ENCODE measurements around the gene ARCN1.
"Not testable (repeated sequence)": the region's sequence is repeated elsewhere in the genome, so short reads cannot be mapped to it uniquely, and the experiment has no call there.

ARCN1 gene

DNA sequence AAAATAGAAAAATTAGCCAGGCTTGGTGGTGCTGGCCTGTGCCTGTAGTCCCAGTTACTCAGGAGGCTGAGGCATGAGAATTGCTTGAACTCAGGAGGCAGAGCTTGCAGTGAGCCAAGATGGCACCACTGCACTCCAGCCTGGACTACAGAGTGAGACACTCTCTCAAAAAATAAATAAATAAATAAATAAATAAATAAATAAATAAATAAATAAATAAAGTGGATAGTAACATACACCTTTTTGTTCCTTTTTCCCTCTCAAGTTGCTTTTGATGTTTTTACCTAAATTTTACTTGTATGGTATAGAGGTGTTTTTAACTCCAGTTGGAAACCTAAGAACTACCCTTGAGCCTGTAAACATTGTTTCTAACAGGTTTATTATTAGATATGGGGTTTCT lies 5.8 kb downstream of the ARCN1 start:
- H3K36me3 ChIP-seq (ENCODE audit: control insufficient read depth, insufficient read depth, low read length), result peaks cover 19% of the 10 kb centered on the region
- not testable (repeated sequence) for H3K27me3 ChIP-seq (ENCODE audit: control insufficient read depth, insufficient read depth, low read length); H3K27ac ChIP-seq (ENCODE audit: low read depth, low read length); H3K4me1 ChIP-seq (ENCODE audit: control insufficient read depth, insufficient read depth, low read length); H3K9ac ChIP-seq (ENCODE audit: low read depth, low read length); H3K4me3 ChIP-seq (ENCODE audit: low read depth, low read length); H3K9me3 ChIP-seq (ENCODE audit: control insufficient read depth, insufficient read depth, low read length)

DNA sequence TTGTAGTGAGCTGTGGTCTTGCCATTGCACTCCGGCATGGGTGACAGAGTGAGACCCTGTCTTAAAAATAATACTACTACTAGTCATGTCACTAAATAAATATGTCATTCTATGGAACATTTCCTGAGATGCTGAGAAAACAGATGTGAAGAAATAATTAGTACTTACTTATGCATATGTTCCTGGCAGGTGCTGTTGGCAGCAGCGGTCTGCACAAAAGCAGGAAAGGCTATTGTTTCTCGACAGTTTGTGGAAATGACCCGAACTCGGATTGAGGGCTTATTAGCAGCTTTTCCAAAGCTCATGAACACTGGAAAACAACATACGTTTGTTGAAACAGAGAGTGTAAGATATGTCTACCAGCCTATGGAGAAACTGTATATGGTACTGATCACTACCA lies 8.8 kb downstream of the ARCN1 start:
- Histone ChIP-seq H3K27ac (ENCODE audit: low read depth, low read length) (no peak overlapping the region), H3K9ac (ENCODE audit: low read depth, low read length) (no peak overlapping the region), H3K27me3 (ENCODE audit: control insufficient read depth, insufficient read depth, low read length) (no peaks in the 10 kb centered on the region), H3K4me3 (ENCODE audit: low read depth, low read length) (no peak overlapping the region), H3K9me3 (ENCODE audit: control insufficient read depth, insufficient read depth, low read length) (no peaks in the 10 kb centered on the region), H3K36me3 (ENCODE audit: control insufficient read depth, insufficient read depth, low read length) (peaks cover 49% of the 10 kb centered on the region), H3K4me1 (ENCODE audit: control insufficient read depth, insufficient read depth, low read length) (no peaks in the 10 kb centered on the region)

- Histone ChIP-seq H3K4me3 (ENCODE audit: low read depth, low read length) (no peak overlapping the region), H3K27ac (ENCODE audit: low read depth, low read length) (no peak overlapping the region), H3K9ac (ENCODE audit: low read depth, low read length) (no peak overlapping the region), H3K27me3 (ENCODE audit: control insufficient read depth, insufficient read depth, low read length) (no peaks in the 10 kb centered on the region), H3K36me3 (ENCODE audit: control insufficient read depth, insufficient read depth, low read length) (peaks cover 96% of the 10 kb centered on the region), H3K9me3 (ENCODE audit: control insufficient read depth, insufficient read depth, low read length) (no peaks in the 10 kb centered on the region), H3K4me1 (ENCODE audit: control insufficient read depth, insufficient read depth, low read length) (no peaks in the 10 kb centered on the region)
Observed at GRCh38 chr11:118587952-118588351, 15.7 kb downstream of the ARCN1 start.

DNA sequence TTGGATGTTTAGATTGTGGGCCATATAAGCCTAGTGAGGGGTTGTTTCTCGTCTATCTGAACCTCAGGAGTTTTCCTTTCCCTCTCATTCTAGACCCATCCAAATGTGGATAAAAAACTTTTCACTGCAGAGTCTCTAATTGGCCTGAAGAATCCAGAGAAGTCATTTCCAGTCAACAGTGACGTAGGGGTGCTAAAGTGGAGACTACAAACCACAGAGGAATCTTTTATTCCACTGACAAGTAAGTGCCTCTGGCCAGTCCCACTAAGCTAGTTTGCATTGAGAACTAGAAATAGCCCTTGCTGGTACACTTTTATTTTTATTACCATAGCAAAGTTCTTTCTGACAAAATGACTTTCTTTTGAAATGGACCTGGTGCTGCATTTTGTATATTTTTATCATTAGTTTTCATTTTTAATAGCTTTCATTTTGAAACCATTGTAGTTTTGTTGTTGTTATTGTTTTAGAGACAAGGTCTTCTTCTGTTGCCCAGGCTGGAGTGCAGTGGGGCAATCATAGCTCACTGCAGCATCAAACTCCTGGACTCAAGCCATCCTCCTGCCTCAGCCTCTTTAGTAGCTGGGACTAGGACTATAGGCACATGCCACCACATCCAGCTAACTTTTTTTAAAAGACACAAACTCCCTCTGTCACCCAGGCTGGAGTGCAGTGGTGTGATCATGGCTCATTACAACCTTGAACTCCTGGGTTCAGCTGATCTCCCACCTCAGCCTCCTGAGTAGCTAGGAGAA lies 20.6 kb downstream of the ARCN1 start:
- no peak overlapping the region for H3K27ac ChIP-seq (ENCODE audit: low read depth, low read length)
- no peak overlapping the region for H3K9ac ChIP-seq (ENCODE audit: low read depth, low read length)
- peaks cover 88% of the 10 kb centered on the region for H3K36me3 ChIP-seq (ENCODE audit: control insufficient read depth, insufficient read depth, low read length)
- no peaks in the 10 kb centered on the region for H3K9me3 ChIP-seq (ENCODE audit: control insufficient read depth, insufficient read depth, low read length)
- H3K4me1 ChIP-seq (ENCODE audit: control insufficient read depth, insufficient read depth, low read length), result no peaks in the 10 kb centered on the region
- no peak overlapping the region for H3K4me3 ChIP-seq (ENCODE audit: low read depth, low read length)
- no peaks in the 10 kb centered on the region for H3K27me3 ChIP-seq (ENCODE audit: control insufficient read depth, insufficient read depth, low read length)

- not testable (repeated sequence) for H3K27ac ChIP-seq (ENCODE audit: low read depth, low read length); H3K4me1 ChIP-seq (ENCODE audit: control insufficient read depth, insufficient read depth, low read length); H3K27me3 ChIP-seq (ENCODE audit: control insufficient read depth, insufficient read depth, low read length); H3K9ac ChIP-seq (ENCODE audit: low read depth, low read length); H3K4me3 ChIP-seq (ENCODE audit: low read depth, low read length); H3K9me3 ChIP-seq (ENCODE audit: control insufficient read depth, insufficient read depth, low read length)
- peaks cover 86% of the 10 kb centered on the region for H3K36me3 ChIP-seq (ENCODE audit: control insufficient read depth, insufficient read depth, low read length)
Observed at GRCh38 chr11:118594984-118595383, 22.8 kb downstream of the ARCN1 start.

- H3K27ac ChIP-seq (ENCODE audit: low read depth, low read length), result no peak overlapping the region
- peaks cover 85% of the 10 kb centered on the region for H3K36me3 ChIP-seq (ENCODE audit: control insufficient read depth, insufficient read depth, low read length)
- no peak overlapping the region for H3K9ac ChIP-seq (ENCODE audit: low read depth, low read length)
- H3K9me3 ChIP-seq (ENCODE audit: control insufficient read depth, insufficient read depth, low read length), result no peaks in the 10 kb centered on the region
- no peaks in the 10 kb centered on the region for H3K4me1 ChIP-seq (ENCODE audit: control insufficient read depth, insufficient read depth, low read length)
- no peaks in the 10 kb centered on the region for H3K27me3 ChIP-seq (ENCODE audit: control insufficient read depth, insufficient read depth, low read length)
- no peak overlapping the region for H3K4me3 ChIP-seq (ENCODE audit: low read depth, low read length)
Observed at GRCh38 chr11:118596224-118597146, 24.3 kb downstream of the ARCN1 start.

DNA sequence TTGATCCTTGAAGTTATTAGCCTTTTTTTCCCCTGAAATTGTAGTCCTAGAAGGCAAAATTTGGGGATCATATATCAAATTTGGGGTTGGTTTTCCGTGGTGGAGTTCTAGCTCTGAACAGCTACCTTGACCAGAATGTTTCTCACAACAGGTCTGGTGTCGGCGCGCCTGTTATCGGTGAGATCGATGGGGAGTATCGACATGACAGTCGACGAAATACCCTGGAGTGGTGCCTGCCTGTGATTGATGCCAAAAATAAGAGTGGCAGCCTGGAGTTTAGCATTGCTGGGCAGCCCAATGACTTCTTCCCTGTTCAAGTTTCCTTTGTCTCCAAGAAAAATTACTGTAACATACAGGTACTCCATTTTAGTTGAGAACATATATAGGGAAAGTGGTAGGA lies 25.3 kb downstream of the ARCN1 start:
- Histone ChIP-seq H3K36me3 (ENCODE audit: control insufficient read depth, insufficient read depth, low read length) (peaks cover 86% of the 10 kb centered on the region), H3K9me3 (ENCODE audit: control insufficient read depth, insufficient read depth, low read length) (no peaks in the 10 kb centered on the region), H3K27me3 (ENCODE audit: control insufficient read depth, insufficient read depth, low read length) (no peaks in the 10 kb centered on the region), H3K9ac (ENCODE audit: low read depth, low read length) (no peak overlapping the region), H3K27ac (ENCODE audit: low read depth, low read length) (no peak overlapping the region), H3K4me3 (ENCODE audit: low read depth, low read length) (no peak overlapping the region), H3K4me1 (ENCODE audit: control insufficient read depth, insufficient read depth, low read length) (no peaks in the 10 kb centered on the region)

DNA sequence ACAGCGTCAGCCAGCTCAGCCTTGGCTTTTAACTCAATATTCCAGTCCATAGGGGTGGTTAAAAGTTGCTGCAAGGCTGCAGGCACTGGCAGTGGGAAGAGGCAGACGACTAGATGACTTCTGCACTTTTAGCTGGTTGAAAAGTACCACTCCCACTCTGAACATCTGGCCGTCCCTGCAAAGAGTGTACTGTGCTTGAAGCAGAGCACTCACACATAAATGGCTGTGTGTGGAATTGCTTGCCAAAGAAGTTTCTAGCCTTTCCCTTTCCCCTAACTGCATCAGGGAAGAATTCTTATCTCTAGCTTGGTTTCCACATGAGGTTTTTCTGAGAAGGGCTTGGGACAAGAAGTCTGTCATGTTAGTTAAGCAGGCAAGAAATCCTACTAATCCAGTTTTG lies 30.1 kb downstream of the ARCN1 start:
- no peak overlapping the region for H3K27ac ChIP-seq (ENCODE audit: low read depth, low read length)
- peaks cover 49% of the 10 kb centered on the region for H3K36me3 ChIP-seq (ENCODE audit: control insufficient read depth, insufficient read depth, low read length)
- peaks cover 20% of the 10 kb centered on the region for H3K4me1 ChIP-seq (ENCODE audit: control insufficient read depth, insufficient read depth, low read length)
- no peak overlapping the region for H3K4me3 ChIP-seq (ENCODE audit: low read depth, low read length)
- H3K9me3 ChIP-seq (ENCODE audit: control insufficient read depth, insufficient read depth, low read length), result no peaks in the 10 kb centered on the region
- peaks cover 40% of the 10 kb centered on the region for H3K27me3 ChIP-seq (ENCODE audit: control insufficient read depth, insufficient read depth, low read length)
- no peak overlapping the region for H3K9ac ChIP-seq (ENCODE audit: low read depth, low read length)

DNA sequence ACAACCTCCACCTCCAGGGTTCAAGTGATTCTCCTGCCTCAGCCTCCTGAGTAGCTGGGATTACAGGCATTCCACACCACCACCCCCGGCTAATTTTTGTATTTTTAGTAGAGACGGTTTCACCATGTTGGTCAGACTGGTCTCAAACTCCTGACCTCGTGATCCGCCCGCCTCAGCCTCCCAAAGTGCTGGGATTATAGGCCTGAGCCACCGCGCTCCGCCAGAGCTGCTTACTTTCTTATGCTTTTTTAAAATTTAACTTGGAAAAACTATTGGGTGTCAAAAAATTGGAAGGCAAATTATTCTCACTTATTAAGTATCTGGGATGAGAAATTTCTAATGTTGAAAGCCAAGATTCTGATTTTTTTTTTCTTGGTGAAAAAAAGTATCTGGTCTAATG lies 31.5 kb downstream of the ARCN1 start:
- Histone ChIP-seq H3K36me3 (ENCODE audit: control insufficient read depth, insufficient read depth, low read length) (peaks cover 37% of the 10 kb centered on the region), H3K27me3 (ENCODE audit: control insufficient read depth, insufficient read depth, low read length) (peaks cover 54% of the 10 kb centered on the region), H3K4me1 (ENCODE audit: control insufficient read depth, insufficient read depth, low read length) (peaks cover 20% of the 10 kb centered on the region)
- H3K4me3 ChIP-seq (ENCODE audit: low read depth, low read length); H3K9me3 ChIP-seq (ENCODE audit: control insufficient read depth, insufficient read depth, low read length); H3K27ac ChIP-seq (ENCODE audit: low read depth, low read length); H3K9ac ChIP-seq (ENCODE audit: low read depth, low read length): not testable (repeated sequence)

DNA sequence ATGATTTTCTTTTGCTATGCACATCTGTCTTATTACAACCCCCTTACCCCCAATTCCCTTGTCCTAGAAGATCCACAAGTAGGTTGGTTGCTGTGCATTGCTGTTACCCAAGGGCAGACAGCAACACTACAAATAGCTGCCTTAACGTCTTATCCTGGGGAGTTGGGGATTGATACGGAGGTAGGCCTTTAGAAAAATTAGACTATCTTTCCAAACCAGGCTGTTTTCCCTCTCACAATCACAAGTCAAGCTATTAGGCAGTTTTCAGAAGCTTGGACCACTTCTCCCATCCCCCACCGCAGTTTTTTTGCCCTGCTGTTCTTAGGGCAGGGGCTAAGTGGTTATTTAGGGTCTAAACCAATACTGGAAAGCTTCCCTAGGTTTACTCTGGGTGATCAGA lies 32.4 kb downstream of the ARCN1 start:
- H3K27ac ChIP-seq (ENCODE audit: low read depth, low read length), result no peak overlapping the region

More for the DNA sequence above, 32.4 kb downstream of the ARCN1 start:
- H3K36me3 ChIP-seq (ENCODE audit: control insufficient read depth, insufficient read depth, low read length), result peaks cover 31% of the 10 kb centered on the region
- no peaks in the 10 kb centered on the region for H3K9me3 ChIP-seq (ENCODE audit: control insufficient read depth, insufficient read depth, low read length)
- no peak overlapping the region for H3K9ac ChIP-seq (ENCODE audit: low read depth, low read length)
- H3K4me3 ChIP-seq (ENCODE audit: low read depth, low read length), result no peak overlapping the region
- H3K27me3 ChIP-seq (ENCODE audit: control insufficient read depth, insufficient read depth, low read length), result peaks cover 62% of the 10 kb centered on the region
- peaks cover 20% of the 10 kb centered on the region for H3K4me1 ChIP-seq (ENCODE audit: control insufficient read depth, insufficient read depth, low read length)
